GM20431 (cell line): ENCODE measurements around the gene RPS27L.

Experiments
- in situ Hi-C: fragments of 300-500 bp; cut with MseI, MboI; formaldehyde crosslinking; loops from one replicate; pipeline ENCODE4 v1.15.0; 2020; ENCODE audit warnings: low sequenced_read_pairs; ENCODE audit not compliant: unreplicated experiment

RPS27L gene

GRCh38 chr15:63157118-63157843, at the start of gene RPS27L:
Gene RPS27L, minus strand, starts transcription at chr15:63157477. Its CDS starts 72 bp downstream, at chr15:63157405.
- in situ Hi-C loops: no loop called here

- in situ Hi-C loops: no loop called here
Observed at GRCh38 chr15:63206079-63206478, 48.8 kb upstream of the RPS27L start.

- in situ Hi-C loops: no loop called here
Observed at GRCh38 chr15:63203451-63204090, 46.3 kb upstream of the RPS27L start.

GRCh38 chr15:63202861-63203260, 45.6 kb upstream of the RPS27L start:
- in situ Hi-C loops: no loop called here

- in situ Hi-C loops: no loop called here
Observed at GRCh38 chr15:63200464-63201249, 43.4 kb upstream of the RPS27L start.

- in situ Hi-C loops: no loop called here
Observed at GRCh38 chr15:63198371-63199250, 41.3 kb upstream of the RPS27L start.

GRCh38 chr15:63197626-63198025, 40.3 kb upstream of the RPS27L start:
- in situ Hi-C loops: no loop called here

- in situ Hi-C loops: no loop called here
Observed at GRCh38 chr15:63196842-63197241, 39.6 kb upstream of the RPS27L start.

- in situ Hi-C loops: no loop called here
Observed at GRCh38 chr15:63195569-63196015, 38.3 kb upstream of the RPS27L start.

- in situ Hi-C loops: no loop called here
Observed at GRCh38 chr15:63194880-63195568, 37.7 kb upstream of the RPS27L start.

GRCh38 chr15:63194302-63194701, 37.0 kb upstream of the RPS27L start:
- in situ Hi-C loops: no loop called here

GRCh38 chr15:63192619-63193206, 35.4 kb upstream of the RPS27L start:
- in situ Hi-C loops: no loop called here

- in situ Hi-C loops: no loop called here
Observed at GRCh38 chr15:63191895-63192618, 34.8 kb upstream of the RPS27L start.

GRCh38 chr15:63190769-63191649, 33.7 kb upstream of the RPS27L start:
- in situ Hi-C loops: no loop called here

- in situ Hi-C loops: no loop called here
Observed at GRCh38 chr15:63189941-63190768, 32.9 kb upstream of the RPS27L start.
